GM12865 (cell line): ENCODE measurements around the gene MTMR10.

Experiments used
- DNase-seq: peaks from one replicate; pipeline ENCODE4 v3.0.0; 2010; ENCODE audit warnings: low read depth
- H3K4me3 ChIP-seq: 2 replicates; pipeline ENCODE4 v1.5.1; 2011; ENCODE audit warnings: mild to moderate bottlenecking, low read depth, low read length, control low read depth
- CTCF ChIP-seq: IDR thresholded peaks from 2 replicates; pipeline ENCODE4 v1.5.1; 2011; ENCODE audit warnings: low read length, control low read depth, low read depth, inconsistent platforms; ENCODE audit not compliant: insufficient read depth; ENCODE audit errors: missing control alignments

The MTMR10 gene

GRCh38 chr15:30997270-30997669 is 5.8 kb upstream of the MTMR10 start:
- H3K4me3 ChIP-seq: no peak overlapping the region
- no peak for DNase-seq
- TF ChIP-seq CTCF: no peak

- H3K4me3 ChIP-seq: peak overlapping the region; percentile 97
- no peak for TF ChIP-seq CTCF
- DNase-seq: no peak
Measured at GRCh38 chr15:30992249-30992864, 929 bp upstream of the MTMR10 start.

- no peak for TF ChIP-seq CTCF
- H3K4me3 ChIP-seq: peak overlapping the region; percentile 97
- DNase-seq: no peak
Measured at GRCh38 chr15:30990446-30991254, 778 bp downstream of the MTMR10 start.

- H3K4me3 ChIP-seq: peak overlapping the region; percentile 97
- DNase-seq: peak; percentile 36
- peak; percentile 4 for TF ChIP-seq CTCF
Measured at GRCh38 chr15:30990036-30990435, 1.4 kb downstream of the MTMR10 start.

GRCh38 chr15:30985081-30985531 is 6.3 kb downstream of the MTMR10 start:
- TF ChIP-seq CTCF: no peak
- no peak for DNase-seq
- no peak overlapping the region for H3K4me3 ChIP-seq

GRCh38 chr15:30984542-30984941 is 6.9 kb downstream of the MTMR10 start:
- H3K4me3 ChIP-seq: no peak overlapping the region

More at GRCh38 chr15:30984542-30984941, 6.9 kb downstream of the MTMR10 start:
- TF ChIP-seq CTCF: no peak
- DNase-seq: no peak
